Daoy (cell line): ENCODE data around the gene CDK3. TPM values are rescaled to one million over a fixed set of nuclear protein-coding genes. Genes with fewer than 3 reads are reported as not detected.
"Not testable (repeated sequence)": the region's sequence is repeated elsewhere in the genome, so short reads cannot be mapped to it uniquely, and the experiment has no call there.

Source experiments
- DNase-seq: peaks from one replicate; pipeline ENCODE4 v3.0.0-alpha.2; 2015; ENCODE audit warnings: low read depth
- total RNA-seq: library from RNA; depleted of rRNA; stranded (reverse); fragments of >200 nt; shearing (Covaris generic); gene quantifications from 2 replicates; pipeline ENCODE4 v1.2.3, GENCODE V29; 2014; rRNA removed

The CDK3 gene
- total RNA-seq, 1 experiment from 2014 or later, result 1.3 TPM

- no peak for DNase-seq
Measured at GRCh38 chr17:76039121-76039520, 38.5 kb downstream of the CDK3 start.

- DNase-seq, result no peak
Measured at GRCh38 chr17:76040376-76040775, 39.7 kb downstream of the CDK3 start.

- not testable (repeated sequence) for DNase-seq
Measured at GRCh38 chr17:76042868-76043267, 42.2 kb downstream of the CDK3 start.

DNA sequence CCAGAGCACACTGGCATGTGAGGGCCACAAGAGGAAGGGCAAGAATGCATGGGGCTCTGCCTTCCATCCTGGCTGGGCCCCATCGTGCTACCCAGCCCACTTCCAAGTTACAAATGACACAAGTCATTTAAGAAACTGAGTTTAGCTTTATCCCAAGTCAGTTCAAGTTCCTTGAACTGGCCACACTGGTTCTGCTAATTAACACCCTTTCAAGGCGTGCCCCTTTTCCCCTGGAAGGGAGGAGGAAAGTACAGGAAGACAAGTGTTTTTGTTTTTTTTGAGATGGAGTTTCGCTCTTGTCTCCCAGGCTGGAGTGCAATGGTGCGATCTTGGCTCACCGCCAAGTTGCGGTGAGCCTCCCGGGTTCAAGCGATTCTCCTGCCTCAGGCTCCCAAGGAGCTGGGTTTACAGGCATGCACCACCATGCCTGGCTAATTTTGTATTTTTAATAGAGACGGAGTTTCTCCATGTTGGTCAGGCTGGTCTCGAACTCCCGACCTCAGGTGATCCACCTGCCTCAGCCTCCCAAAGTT is 43.9 kb downstream of the CDK3 start:
- not testable (repeated sequence) for DNase-seq

DNA sequence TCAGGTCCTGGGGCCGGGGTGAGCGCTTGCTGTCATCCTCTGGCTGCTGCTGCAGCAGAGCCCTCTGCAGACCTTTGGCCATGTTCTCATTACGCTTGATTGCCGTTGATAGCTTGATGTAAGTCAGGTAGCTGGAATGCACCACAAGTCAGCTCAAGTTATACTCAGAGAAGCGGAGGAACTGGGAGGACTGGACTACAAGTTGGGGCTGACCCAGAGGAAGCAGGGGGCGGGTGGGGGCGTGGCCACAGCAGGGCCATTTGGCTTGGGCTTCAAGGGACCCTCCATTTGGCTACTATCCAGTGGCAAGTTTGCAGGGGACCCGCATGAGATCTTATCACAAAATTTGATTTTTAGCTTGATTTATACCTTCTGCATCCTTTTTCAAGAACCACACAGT is 45.4 kb downstream of the CDK3 start:
- DNase-seq, result no peak

DNA sequence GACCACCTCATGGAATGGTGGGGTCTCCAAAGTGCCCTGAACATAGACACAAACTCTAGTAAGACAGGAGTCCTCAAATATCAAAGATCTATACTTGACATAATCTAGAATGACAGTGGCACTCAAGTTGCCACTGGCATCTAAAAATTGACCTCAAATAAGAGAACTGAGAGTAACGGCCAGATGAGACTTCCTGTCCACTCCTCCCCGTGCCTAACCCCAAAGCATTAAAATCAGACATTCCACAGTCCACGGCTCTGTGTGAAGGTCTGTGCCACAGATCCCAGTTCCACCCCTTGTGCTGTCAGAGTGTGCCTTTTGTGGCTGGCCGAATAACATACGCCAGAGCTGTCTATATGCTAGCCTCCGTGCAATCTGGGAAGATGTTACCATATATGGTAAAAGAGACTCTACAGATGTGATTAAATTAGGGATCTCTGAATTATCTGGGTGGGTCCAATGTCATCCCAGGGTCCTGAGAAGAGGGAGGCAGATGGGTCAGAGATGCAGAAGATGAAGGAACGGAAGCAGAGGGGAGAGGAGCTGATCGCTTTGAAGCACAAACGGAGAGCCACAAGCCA is 47.5 kb downstream of the CDK3 start:
- no peak for DNase-seq

GRCh38 chr17:76048711-76049110 is 48.1 kb downstream of the CDK3 start:
- DNase-seq, result no peak

GRCh38 chr17:76049239-76049638 is 48.6 kb downstream of the CDK3 start:
- no peak for DNase-seq

GRCh38 chr17:76049836-76050537 is 49.3 kb downstream of the CDK3 start:
- DNase-seq, result no peak

GRCh38 chr17:76050538-76051467 is 50.1 kb downstream of the CDK3 start:
- no peak for DNase-seq

DNA sequence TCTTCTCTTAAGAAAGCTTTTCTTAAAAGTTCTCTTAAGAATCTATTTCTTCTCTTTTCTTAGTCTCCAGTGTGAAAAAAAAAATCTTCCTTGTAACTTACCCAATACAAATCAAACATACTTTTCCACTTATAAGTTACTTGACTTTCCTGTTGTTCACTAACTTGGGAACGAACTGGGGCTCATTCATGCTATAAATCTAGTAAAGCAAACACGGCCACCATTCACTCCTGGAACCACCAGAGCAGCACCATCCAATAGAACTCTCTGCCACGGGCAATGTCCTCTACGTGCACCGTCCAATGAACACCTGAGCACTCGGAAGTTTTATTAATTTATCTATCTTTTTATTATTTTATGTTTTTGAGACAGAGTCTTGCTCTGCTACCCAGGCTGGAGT is 50.9 kb downstream of the CDK3 start:
- no peak for DNase-seq

DNA sequence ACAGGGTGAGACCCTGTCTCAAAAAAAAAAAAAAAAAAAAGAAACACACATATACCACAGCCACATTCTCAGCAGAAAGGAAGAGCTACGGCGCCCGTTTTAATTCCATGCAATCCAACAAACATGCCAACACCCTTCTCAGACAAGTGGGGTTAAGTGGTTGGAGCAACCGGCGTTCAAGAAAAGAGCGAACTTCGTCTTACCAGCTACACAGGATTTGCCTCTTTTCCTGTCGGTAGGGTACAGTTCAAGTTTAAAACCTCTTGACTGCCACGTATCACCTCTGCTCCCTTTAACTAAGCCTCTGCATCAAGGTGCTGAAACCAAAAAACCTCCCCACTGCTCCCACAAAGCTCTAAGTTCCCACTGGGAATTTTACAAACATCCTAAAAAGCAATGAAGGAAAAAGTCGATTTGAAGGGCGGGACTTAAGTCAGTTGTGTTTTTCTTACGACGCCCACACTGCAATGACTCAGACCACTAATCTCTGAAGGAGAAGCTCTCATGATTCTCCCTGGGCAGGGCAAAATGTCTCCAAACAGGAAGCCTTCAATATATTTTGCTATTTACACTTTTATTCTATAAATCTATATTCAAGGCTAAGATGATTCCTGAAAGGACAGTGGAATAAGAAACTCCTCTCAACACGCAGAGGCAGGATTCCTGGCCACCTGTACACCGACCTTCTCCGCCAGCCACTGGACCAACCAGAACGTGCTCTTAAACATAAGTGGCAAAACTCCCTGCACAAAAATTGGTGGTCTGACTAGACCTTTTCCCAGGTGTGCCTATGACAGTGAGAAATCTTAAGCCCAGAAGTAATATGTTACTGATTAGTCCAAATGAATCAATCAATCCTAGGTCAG is 52.8 kb downstream of the CDK3 start:
- peak; percentile 72 for DNase-seq

DNA sequence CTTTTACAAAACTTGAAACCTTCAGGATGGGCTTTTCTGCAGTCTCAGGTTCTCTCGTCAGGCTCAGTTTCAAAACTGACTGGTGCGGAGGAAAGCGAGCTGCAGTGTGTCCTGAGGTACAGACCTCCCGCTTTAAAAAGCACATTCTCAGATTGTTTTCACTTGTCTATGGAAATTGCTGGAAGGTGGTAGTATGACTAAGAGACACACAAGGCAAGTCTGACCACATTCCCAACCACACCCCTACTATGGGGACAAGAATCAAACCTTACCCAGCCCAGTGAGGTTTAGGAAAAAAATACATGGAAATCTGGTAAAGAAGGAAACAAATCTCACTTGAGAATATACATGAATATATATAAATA is 53.4 kb downstream of the CDK3 start:
- peak; percentile 42 for DNase-seq

Other genes with a start within 250 kb of the CDK3 start
- gene GALK1, start 235.7 kb upstream of the CDK3 start, total RNA-seq, result 14.3 and 29.9 TPM in 2 replicates
- gene UNK, start 216.0 kb upstream of the CDK3 start, total RNA-seq, result 36.8 and 40.6 TPM in 2 replicates
- 0.06 and 0.86 TPM in 2 replicates for gene UNC13D, start 156.5 kb upstream of the CDK3 start, total RNA-seq
- 17.8 and 21.8 TPM in 2 replicates for gene WBP2, start 145.5 kb upstream of the CDK3 start, total RNA-seq
- gene TRIM47, start 122.3 kb upstream of the CDK3 start, total RNA-seq, result 14.4 and 15.2 TPM in 2 replicates
- 15.6 and 24.1 TPM in 2 replicates for gene TRIM65, start 103.9 kb upstream of the CDK3 start, total RNA-seq
- gene MRPL38, start 96.0 kb upstream of the CDK3 start, total RNA-seq, result 27.7 and 34.8 TPM in 2 replicates
- gene FBF1, start 59.8 kb upstream of the CDK3 start, total RNA-seq, result 6.3 and 8.0 TPM in 2 replicates
- 28.5 and 35.0 TPM in 2 replicates for gene ACOX1, start 21.7 kb upstream of the CDK3 start, total RNA-seq
- 11.1 and 15.0 TPM in 2 replicates for gene TEN1, start 21.6 kb upstream of the CDK3 start, total RNA-seq
- 0.06 and 0.12 TPM in 2 replicates for gene EVPL, start 26.5 kb downstream of the CDK3 start, total RNA-seq
- 19.1 and 25.4 TPM in 2 replicates for gene SRP68, start 71.7 kb downstream of the CDK3 start, total RNA-seq
- not detected in 2 replicates for gene GALR2, start 73.9 kb downstream of the CDK3 start, total RNA-seq
- not detected in 2 replicates for gene ZACN, start 78.3 kb downstream of the CDK3 start, total RNA-seq
- gene EXOC7, start 102.9 kb downstream of the CDK3 start, total RNA-seq, result 45.4 and 48.9 TPM in 2 replicates
- not detected in 2 replicates for gene FOXJ1, start 140.4 kb downstream of the CDK3 start, total RNA-seq
- 4.8 and 7.3 TPM in 2 replicates for gene RNF157, start 239.6 kb downstream of the CDK3 start, total RNA-seq